Measurements from ENCODE around the gene SHOX. TPM values are rescaled to one million over a fixed set of nuclear protein-coding genes. Genes with fewer than 3 reads are reported as not detected.
"Not testable (repeated sequence)": the region's sequence is repeated elsewhere in the genome, so short reads cannot be mapped to it uniquely, and the experiment has no call there.

SHOX gene
- total and polyA plus RNA-seq, 2 experiments from 2014 or later = not detected

- H3K9me3 ChIP-seq (ENCODE audit: low read depth) = no peaks in the 10 kb centered on the region
- DNase-seq (ENCODE audit: low read depth in 1 of 2, low spot score in 1 of 2) = no peak
- H3K4me3 ChIP-seq = no peak overlapping the region
- H3K27ac ChIP-seq = no peak overlapping the region
- no peak for TF ChIP-seq CTCF (IDR thresholded peaks at IDR 0.05; ENCODE audit: low read depth, low read length)
- no peaks in the 10 kb centered on the region for H3K4me1 ChIP-seq (ENCODE audit: low read depth)
- H3K36me3 ChIP-seq = no peaks in the 10 kb centered on the region
- H3K27me3 ChIP-seq = peaks cover 51% of the 10 kb centered on the region
These were observed 16.5 kb upstream of the SHOX start for GRCh38 chrX:614136-614535.

- H3K4me1 ChIP-seq (ENCODE audit: low read depth) = no peaks in the 10 kb centered on the region
- H3K9me3 ChIP-seq (ENCODE audit: low read depth) = no peaks in the 10 kb centered on the region
- DNase-seq (ENCODE audit: low read depth in 1 of 2, low spot score in 1 of 2) = no peak
- no peak for TF ChIP-seq CTCF (IDR thresholded peaks at IDR 0.05; ENCODE audit: low read depth, low read length)
- no peaks in the 10 kb centered on the region for H3K36me3 ChIP-seq
- H3K27ac ChIP-seq = no peak overlapping the region
- no peak overlapping the region for H3K4me3 ChIP-seq
- H3K27me3 ChIP-seq = peaks cover 83% of the 10 kb centered on the region
These were observed 13.2 kb upstream of the SHOX start for GRCh38 chrX:617401-617800.

DNA sequence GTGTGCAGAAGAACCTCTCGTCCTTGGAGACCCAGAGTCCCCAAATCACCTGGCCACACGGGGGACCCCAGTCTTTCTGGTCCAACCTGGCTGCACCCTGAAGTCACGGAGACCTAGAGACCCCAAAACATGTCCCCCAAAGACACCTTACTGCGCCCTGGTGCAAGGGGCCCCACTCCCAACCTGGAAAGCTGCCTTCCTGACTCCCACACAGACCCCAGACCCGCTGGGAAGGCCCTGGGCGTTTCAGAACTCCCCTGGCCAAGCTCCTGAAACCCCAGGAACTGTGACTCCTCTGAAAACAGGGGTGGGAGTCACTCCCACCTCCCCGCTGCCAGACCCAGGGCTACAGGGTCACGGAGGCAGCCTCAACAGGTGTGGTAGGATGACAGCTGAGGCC lies 12.7 kb upstream of the SHOX start:
- DNase-seq (ENCODE audit: low read depth in 1 of 2, low spot score in 1 of 2) = no peak

GRCh38 chrX:618304-618703 lies 12.3 kb upstream of the SHOX start:
- peaks cover 91% of the 10 kb centered on the region for H3K27me3 ChIP-seq
- H3K4me3 ChIP-seq; H3K27ac ChIP-seq; H3K36me3 ChIP-seq; H3K4me1 ChIP-seq (ENCODE audit: low read depth); H3K9me3 ChIP-seq (ENCODE audit: low read depth); DNase-seq (ENCODE audit: low read depth in 1 of 2, low spot score in 1 of 2): not testable (repeated sequence)

More for the DNA sequence above, 12.7 kb upstream of the SHOX start:
- no peak overlapping the region for H3K27ac ChIP-seq
- no peaks in the 10 kb centered on the region for H3K36me3 ChIP-seq
- TF ChIP-seq CTCF (IDR thresholded peaks at IDR 0.05; ENCODE audit: low read depth, low read length) = no peak
- peaks cover 87% of the 10 kb centered on the region for H3K27me3 ChIP-seq
- H3K9me3 ChIP-seq (ENCODE audit: low read depth) = no peaks in the 10 kb centered on the region
- H3K4me3 ChIP-seq = no peak overlapping the region
- no peaks in the 10 kb centered on the region for H3K4me1 ChIP-seq (ENCODE audit: low read depth)

DNA sequence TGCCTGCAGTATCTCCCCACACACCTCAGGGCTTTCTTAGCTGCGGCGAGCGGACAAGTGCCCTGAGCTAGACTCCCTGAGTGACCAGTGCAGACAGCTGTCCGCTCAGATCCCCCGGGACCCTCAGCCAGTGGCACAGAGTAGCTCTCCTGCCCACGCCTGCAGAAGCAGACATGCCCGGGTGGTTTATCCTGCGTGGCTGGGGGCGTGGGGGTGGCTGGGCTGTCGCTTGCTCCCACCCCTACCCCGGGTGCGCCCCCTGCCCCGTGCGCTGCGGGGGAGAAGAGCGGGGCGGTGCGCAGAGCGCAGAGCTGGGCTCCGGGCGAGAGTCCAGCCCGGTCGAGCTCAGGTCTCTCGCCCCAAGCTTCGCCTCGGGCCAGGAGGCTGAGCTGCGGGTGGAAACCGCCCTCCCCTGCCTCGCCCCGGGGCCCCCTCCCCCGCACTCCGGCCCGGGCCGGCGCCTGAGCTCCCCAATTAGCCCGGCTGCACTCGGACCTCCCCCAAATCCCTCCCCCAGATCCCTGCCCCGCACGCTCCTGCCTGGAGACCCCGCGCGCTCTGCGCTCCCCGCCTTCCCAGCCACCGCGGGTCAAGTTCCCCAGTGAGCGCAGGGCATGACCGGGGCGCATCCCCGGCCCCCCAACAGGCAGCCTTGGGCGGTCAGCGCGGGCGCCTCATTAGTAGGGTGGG lies 11.7 kb upstream of the SHOX start:
- peaks cover 94% of the 10 kb centered on the region for H3K27me3 ChIP-seq

More for the DNA sequence above, 11.7 kb upstream of the SHOX start:
- Histone ChIP-seq H3K4me3 (no peak overlapping the region), H3K4me1 (ENCODE audit: low read depth) (no peaks in the 10 kb centered on the region), H3K9me3 (ENCODE audit: low read depth) (no peaks in the 10 kb centered on the region), H3K27ac (no peak overlapping the region), H3K36me3 (no peaks in the 10 kb centered on the region)
- no peak for TF ChIP-seq CTCF (IDR thresholded peaks at IDR 0.05; ENCODE audit: low read depth, low read length)
- DNase-seq (ENCODE audit: low read depth in 1 of 2, low spot score in 1 of 2) = no peak
